Neutrophil (primary cell): ENCODE measurements around the gene SLC35G2.
"Not testable (repeated sequence)": the region's sequence is repeated elsewhere in the genome, so short reads cannot be mapped to it uniquely, and the experiment has no call there.

Source experiments
- H3K27ac ChIP-seq: fragments of 200-600 bp; sonication (generic); 2 replicates; pipeline ENCODE4 v1.5.1; 2016; ENCODE audit warnings: mild to moderate bottlenecking, moderate library complexity
- H3K27me3 ChIP-seq: fragments of 200-600 bp; sonication (generic); 2 replicates; pipeline ENCODE4 v1.6.0; 2016; ENCODE audit warnings: mild to moderate bottlenecking
- H3K36me3 ChIP-seq: fragments of 200-600 bp; sonication (generic); 2 replicates; pipeline ENCODE4 v1.5.1; 2017
- H3K4me1 ChIP-seq, 2 experiments: fragments of 200-600 bp in 1 of 2; sonication (generic) in 1 of 2; 1 replicate in 1 of 2; 2 replicates in 1 of 2; pipeline versions ENCODE4 v1.5.1 to v1.6.1; 2013 to 2016; ENCODE audit warnings: low read depth in 1 of 2, low read length in 1 of 2, mild to moderate bottlenecking in 1 of 2, moderate library complexity in 1 of 2; ENCODE audit not compliant: control insufficient read depth in 1 of 2, insufficient read depth in 1 of 2
- H3K4me3 ChIP-seq, 2 experiments: fragments of 200-600 bp in 1 of 2; sonication (generic) in 1 of 2; 1 replicate in 1 of 2; 2 replicates in 1 of 2; pipeline ENCODE4 v1.5.1; 2013 to 2016; ENCODE audit warnings: low read depth in 1 of 2, low read length in 1 of 2, mild to moderate bottlenecking in 1 of 2, moderate library complexity in 1 of 2
- H3K9me3 ChIP-seq: fragments of 200-600 bp; sonication (generic); 2 replicates; pipeline ENCODE4 v1.5.1; 2016
- TF ChIP-seq, protein P1 (sequence below): fragments of 200-600 bp; sonication (generic); IDR thresholded peaks from 2 replicates; pipeline ENCODE4 v1.5.1; 2016; ENCODE audit warnings: antibody characterized with exemption

The SLC35G2 gene

DNA sequence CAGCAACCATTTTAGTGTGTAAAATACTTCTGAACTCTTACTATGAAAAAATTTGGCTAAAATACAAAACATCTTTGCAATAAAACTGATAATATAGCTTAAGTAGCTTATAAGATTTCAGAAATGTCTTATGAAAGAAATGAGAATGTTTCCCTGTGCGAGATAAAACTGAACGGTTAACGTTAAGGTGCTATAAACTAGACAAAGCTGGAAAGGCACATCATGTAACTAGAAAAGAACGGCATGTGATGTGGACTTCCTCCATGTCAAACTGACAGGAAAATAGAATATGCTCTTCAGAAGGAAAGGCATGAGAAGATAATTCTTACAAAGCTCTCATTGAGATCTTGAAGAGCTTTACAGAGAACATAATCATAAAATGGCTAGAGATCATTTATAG is 79.6 kb downstream of the SLC35G2 start:
- peak overlapping the region; percentile 7 for H3K27ac ChIP-seq
- no peak overlapping the region for H3K4me3 ChIP-seq
- H3K9me3 ChIP-seq, result no peaks in the 10 kb centered on the region
- TF ChIP-seq, protein P1, sequence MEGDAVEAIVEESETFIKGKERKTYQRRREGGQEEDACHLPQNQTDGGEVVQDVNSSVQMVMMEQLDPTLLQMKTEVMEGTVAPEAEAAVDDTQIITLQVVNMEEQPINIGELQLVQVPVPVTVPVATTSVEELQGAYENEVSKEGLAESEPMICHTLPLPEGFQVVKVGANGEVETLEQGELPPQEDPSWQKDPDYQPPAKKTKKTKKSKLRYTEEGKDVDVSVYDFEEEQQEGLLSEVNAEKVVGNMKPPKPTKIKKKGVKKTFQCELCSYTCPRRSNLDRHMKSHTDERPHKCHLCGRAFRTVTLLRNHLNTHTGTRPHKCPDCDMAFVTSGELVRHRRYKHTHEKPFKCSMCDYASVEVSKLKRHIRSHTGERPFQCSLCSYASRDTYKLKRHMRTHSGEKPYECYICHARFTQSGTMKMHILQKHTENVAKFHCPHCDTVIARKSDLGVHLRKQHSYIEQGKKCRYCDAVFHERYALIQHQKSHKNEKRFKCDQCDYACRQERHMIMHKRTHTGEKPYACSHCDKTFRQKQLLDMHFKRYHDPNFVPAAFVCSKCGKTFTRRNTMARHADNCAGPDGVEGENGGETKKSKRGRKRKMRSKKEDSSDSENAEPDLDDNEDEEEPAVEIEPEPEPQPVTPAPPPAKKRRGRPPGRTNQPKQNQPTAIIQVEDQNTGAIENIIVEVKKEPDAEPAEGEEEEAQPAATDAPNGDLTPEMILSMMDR, result no peak
- no peaks in the 10 kb centered on the region for H3K27me3 ChIP-seq
- no peaks in the 10 kb centered on the region for H3K36me3 ChIP-seq
- no peaks in the 10 kb centered on the region for H3K4me1 ChIP-seq

DNA sequence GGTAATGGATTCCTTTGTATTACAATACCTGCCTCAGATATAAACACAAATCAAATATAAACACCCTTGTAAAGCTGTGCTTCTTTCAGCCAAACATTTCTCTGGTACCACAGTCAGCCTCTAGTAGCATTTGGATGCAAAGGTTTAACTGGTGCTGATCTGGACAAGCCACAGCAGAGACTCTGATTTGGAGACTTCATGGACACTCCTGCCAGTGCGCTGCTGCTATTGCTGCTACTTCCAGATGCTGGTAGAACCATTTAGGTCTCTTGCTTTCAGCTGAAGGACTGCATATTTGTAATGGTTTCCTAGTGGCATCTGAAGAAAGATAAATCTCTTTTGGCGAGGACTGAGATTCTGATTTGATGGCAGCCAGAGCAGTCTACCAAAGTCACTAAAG is 80.0 kb downstream of the SLC35G2 start:
- TF ChIP-seq, protein P1, result no peak
- H3K27ac ChIP-seq, result peak overlapping the region; percentile 7
- no peaks in the 10 kb centered on the region for H3K27me3 ChIP-seq
- H3K4me3 ChIP-seq, result no peak overlapping the region
- no peaks in the 10 kb centered on the region for H3K4me1 ChIP-seq
- H3K9me3 ChIP-seq, result no peaks in the 10 kb centered on the region
- H3K36me3 ChIP-seq, result no peaks in the 10 kb centered on the region

DNA sequence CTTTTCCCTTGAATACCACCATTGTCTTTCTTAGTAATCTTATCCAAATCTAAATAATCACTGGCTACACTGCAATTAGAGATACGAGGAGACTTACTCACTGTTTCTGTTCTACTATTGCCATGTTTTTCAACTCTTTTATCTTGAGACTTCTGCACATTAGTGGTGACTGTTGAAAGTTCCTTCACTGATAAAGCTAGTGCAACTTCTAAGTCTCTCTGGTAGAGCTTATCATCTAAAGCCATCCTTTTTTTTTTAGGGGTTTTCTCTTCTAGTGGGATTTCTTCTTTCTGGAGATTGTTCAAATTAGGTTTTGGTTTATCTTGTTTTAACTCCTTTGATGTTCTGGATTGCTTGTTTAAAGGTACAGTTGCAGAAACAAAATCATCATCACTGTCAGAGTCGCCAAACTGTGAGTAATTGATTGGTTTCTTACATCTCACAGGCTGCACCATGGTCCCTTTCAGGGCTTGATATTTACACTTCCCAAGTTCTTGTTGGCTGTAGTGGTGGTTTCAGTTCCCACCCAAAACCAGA is 80.8 kb downstream of the SLC35G2 start:
- Histone ChIP-seq H3K36me3 (no peaks in the 10 kb centered on the region), H3K4me1 (no peaks in the 10 kb centered on the region), H3K9me3 (no peaks in the 10 kb centered on the region), H3K4me3 (no peak overlapping the region), H3K27ac (no peak overlapping the region), H3K27me3 (no peaks in the 10 kb centered on the region)
- TF ChIP-seq, protein P1, result no peak

DNA sequence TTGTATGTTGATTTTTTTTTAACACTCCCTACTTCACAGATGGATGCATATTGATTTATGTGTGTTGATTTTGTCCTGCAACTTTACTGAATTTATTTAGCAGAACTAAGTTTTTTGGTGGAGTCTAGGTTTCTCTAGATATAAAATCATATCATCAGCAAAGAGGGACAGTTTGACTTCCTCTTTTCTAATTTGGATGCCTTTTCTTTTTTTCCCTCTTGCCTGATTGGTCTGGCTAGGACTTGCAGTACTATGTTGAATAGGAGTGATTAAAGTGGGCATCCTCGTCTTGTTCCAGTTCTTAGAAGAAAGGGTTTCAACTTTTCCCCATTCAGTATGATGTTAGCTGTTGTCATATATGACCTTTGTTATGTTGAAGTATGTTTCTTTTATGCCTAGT is 81.8 kb downstream of the SLC35G2 start:
- not testable (repeated sequence) for H3K36me3 ChIP-seq, H3K27me3 ChIP-seq, H3K4me3 ChIP-seq, H3K4me1 ChIP-seq, H3K27ac ChIP-seq, H3K9me3 ChIP-seq

DNA sequence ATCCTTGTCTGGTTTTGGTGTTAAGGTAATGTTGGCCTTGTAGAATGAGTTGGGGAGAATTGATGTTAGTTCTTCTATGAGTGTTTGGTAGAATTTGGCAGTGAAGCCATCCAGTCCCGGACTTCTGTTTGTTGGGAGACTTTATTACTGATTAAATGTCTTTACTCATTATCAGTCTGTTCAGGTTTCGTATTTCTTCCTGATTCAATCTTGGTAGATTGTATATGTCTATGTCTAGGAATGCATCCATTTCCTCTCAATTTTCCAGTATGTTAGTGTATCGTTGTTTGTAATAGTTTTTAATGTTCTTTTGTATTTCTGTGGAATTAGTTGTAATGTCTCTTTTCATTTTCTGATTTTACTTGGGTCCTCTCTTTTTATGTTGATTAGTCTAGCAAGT is 82.5 kb downstream of the SLC35G2 start:
- Histone ChIP-seq H3K27me3 (no peaks in the 10 kb centered on the region), H3K36me3 (no peaks in the 10 kb centered on the region), H3K4me1 (no peaks in the 10 kb centered on the region), H3K4me3 (no peak overlapping the region), H3K27ac (no peak overlapping the region), H3K9me3 (no peaks in the 10 kb centered on the region)
- TF ChIP-seq, protein P1, result no peak

DNA sequence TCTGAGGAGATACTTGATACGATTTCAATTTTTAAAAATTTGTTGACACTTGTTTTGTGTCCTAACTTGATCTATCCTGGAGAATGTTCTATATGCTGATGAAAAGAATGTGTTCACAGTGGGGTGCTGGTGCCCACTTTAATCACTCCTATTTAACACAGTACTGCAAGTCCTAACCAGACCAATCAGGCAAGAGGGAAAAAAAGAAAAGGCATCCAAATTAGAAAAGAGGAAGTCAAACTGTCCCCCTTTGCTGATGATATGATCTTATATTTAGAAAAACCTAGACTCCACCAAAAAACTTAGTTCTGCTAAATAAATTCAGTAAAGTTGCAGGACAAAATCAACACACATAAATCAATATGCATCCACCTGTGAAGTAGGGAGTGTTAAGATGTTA is 83.6 kb downstream of the SLC35G2 start:
- H3K27me3 ChIP-seq, H3K4me3 ChIP-seq, H3K4me1 ChIP-seq, H3K9me3 ChIP-seq, H3K36me3 ChIP-seq, H3K27ac ChIP-seq: not testable (repeated sequence)

DNA sequence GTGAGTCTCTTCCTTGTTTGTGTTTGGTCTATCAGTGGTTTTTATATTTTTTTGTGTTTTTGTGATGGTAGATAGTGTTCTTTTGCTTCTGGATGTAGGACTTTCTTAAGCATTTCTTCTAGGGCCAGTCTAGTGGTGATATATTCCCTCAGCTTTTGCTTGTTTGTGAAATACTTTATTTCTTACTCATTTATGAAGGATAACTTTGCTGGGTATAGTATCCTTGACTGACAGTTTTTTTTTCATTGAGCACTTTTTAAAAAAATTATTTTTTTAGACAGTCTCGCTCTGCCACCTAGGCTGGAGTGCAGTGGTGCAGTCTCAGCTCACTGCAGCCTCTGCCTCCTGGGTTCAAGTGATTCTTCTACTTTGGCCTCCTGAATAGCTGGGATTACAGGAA is 85.0 kb downstream of the SLC35G2 start:
- H3K27me3 ChIP-seq, result no peaks in the 10 kb centered on the region
- no peaks in the 10 kb centered on the region for H3K4me1 ChIP-seq
- TF ChIP-seq, protein P1, result no peak

More for the DNA sequence above, 85.0 kb downstream of the SLC35G2 start:
- H3K27ac ChIP-seq, result no peak overlapping the region
- H3K9me3 ChIP-seq, result no peaks in the 10 kb centered on the region
- H3K36me3 ChIP-seq, result no peaks in the 10 kb centered on the region
- H3K4me3 ChIP-seq, result no peak overlapping the region
